ENCODE data around the gene PAX5.

PAX5 gene

DNA sequence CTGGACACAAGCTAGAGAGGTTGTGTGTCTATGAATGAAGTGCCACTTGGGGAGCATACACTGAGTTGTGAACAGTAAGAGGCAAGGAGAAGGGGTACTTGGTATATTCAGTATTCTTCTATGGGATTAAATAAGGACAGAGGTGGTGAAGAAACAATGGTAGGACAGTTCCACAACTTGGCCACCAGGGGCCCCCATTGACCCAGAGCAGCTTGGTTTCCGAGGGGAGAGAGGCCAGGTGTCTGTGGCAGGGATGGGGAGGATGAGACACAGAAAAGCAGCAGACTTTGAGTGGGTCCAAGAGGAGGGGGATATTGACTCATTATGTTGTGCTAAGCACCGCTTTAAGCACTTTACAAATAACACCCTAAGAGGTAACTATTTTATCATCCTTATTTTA lies 240.8 kb downstream of the PAX5 start:
- peak; percentile 11 for DNase-seq

DNA sequence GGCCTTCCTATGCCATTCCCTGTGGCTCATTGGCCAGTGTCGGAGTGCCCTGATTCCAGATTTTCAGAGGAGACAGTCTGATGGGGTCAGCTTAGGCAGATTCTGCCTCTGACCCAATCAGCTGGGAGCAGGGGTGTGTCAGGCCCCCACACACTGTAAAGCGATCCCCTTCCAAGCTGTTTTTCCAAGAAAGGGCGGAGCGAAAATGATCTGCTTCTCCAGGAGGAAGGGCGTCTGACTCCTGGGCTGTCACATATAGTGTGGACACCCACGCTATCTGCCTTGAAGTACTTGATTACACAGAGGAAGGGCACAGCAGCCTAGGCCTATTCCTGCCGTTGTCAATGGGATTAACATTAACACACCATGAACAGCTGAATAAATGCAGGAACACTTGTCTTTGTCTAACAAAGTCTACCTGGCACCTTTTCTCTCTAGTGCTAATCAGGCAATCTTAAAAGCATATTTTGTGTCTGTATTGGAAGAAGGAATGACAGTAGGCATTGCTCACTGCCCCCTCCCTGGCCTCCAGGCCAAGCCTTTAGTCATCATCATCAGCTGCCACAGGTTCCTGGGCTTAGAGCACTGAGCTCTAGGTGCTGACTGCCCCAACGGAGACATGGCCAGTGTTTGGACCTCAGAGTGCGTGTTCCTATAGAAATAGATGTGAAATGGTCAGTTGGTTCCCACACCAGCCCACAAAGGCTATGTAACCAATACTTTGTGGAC lies 242.7 kb downstream of the PAX5 start:
- no peak for DNase-seq

DNA sequence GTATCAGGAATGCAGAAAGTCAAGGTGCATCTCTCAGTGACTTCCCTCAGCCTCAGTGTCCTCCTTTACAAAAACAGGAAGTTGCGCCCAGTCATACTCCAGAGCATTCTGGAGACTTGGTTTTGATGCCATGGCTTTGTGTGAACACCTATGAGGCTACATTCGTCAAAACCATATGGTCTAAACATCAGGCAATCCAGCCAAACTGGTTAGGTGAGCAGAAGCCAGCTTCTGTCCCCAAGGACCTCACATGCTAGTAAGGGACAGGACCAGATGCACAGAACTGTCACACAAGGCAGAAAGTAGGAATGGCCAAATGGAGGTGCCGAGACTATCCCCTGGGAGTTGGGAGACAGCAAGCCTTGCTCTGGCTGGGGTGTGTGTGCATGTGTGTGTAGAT lies 244.2 kb downstream of the PAX5 start:
- DNase-seq = no peak

DNA sequence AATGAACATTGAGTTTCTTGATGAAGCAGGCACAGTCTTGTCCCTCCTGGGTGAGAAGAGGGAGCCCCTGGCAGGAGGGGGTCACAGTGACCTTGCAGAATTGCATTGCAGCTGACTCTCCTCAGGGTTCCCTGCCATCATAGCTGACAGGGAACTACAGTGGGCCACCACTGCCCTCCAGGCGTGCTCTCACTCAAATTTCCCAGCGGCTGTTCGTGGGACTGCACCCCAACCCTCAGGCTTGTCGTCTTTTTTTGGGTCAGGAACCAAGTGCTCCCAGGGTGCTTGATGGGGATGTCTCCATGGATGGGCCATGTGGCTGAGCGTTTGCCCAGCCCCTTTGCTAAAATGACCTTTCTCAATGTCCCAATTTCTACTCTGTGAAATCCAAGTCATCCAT lies 245.5 kb downstream of the PAX5 start:
- peak; percentile 39 for DNase-seq

DNA sequence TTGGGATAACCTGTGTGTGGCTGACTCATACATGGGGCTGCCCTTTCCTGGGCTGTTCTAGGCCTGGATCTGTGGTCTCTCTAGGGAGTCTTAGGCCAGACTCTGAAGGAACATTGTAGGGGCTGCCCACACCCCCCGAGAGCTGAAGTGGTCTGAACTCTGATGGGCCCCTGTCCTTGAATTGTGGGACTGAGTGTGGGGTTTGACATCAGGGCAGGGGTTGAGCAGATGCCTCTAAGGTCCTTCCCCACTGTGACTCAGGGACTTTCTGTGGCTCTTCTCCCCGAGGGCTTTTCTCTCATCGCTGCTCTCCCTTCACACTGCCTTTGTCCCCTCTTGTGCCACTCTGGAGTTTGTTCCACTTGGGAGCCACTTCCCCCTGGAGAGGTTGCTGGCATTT lies 246.4 kb downstream of the PAX5 start:
- DNase-seq = no peak
